OCI-LY1 (cell line): Measurements from ENCODE around the gene RAMP3.

Source experiments
- CTCF ChIP-seq: fragments of 200-600 bp; sonication (generic), shearing (Covaris generic); IDR thresholded peaks from 2 replicates; pipeline ENCODE4 v1.5.1; 2017; ENCODE audit warnings: mild to moderate bottlenecking, antibody characterized with exemption, low read length, moderate library complexity, mixed read lengths
- EZH2 ChIP-seq: fragments of 200-600 bp; sonication (generic), shearing (Covaris generic); IDR thresholded peaks from 2 replicates; pipeline ENCODE4 v1.8.0; 2017; ENCODE audit warnings: borderline replicate concordance, mixed run types, mild to moderate bottlenecking, antibody characterized with exemption, low read length, moderate library complexity, mixed read lengths

- no peak for TF ChIP-seq CTCF
- TF ChIP-seq EZH2 = no peak
Observed at GRCh38 chr7:45229156-45229920, 71.7 kb downstream of the RAMP3 start.
